ENCODE measurements around the gene FBXL13. TPM values are rescaled to one million over a fixed set of nuclear protein-coding genes. Genes with fewer than 3 reads are reported as not detected.

Gene FBXL13
- total RNA-seq, 1 experiment from 2014 or later: 2.5 TPM

- H3K27me3 ChIP-seq (ENCODE audit: control insufficient read depth, insufficient read depth, low read length): no peaks in the 10 kb centered on the region
- no peaks in the 10 kb centered on the region for H3K36me3 ChIP-seq (ENCODE audit: control insufficient read depth, insufficient read depth, low read length)
- no peak overlapping the region for H3K4me3 ChIP-seq (ENCODE audit: low read depth in 2 of 2, low read length in 2 of 2)
- in situ Hi-C loops (cut with HindIII; ENCODE audit: low pct_unique_long_range_greater_than_20kb, low sequenced_read_pairs) (no loop called here), intact Hi-C loops (cut with micrococcal nuclease; ENCODE audit: unreplicated experiment) (no loop called here)
- ChIA-PET POLR2A (no interaction called here), CTCF (no interaction called here)
- no TSS peak for BruUV-seq (replicated peaks)
- H3K27ac ChIP-seq (ENCODE audit: low read length): peak overlapping the region; percentile 99
- H3K4me1 ChIP-seq (ENCODE audit: control insufficient read depth, insufficient read depth, low read length): peaks cover 36% of the 10 kb centered on the region
- peaks cover 8% of the 10 kb centered on the region; the same call in 1 of the 2 replicates for H3K9me3 ChIP-seq (ENCODE audit: control insufficient read depth, insufficient read depth, low read depth, low read length)
- TF ChIP-seq CTCF (IDR thresholded peaks at IDR 0.05) (no peak), POLR2AphosphoS5 (IDR thresholded peaks at IDR 0.05; ENCODE audit: low read depth, low read length) (no peak), REST (IDR thresholded peaks at IDR 0.05; ENCODE audit: insufficient read depth in 1 of 2, low read depth in 2 of 2, low read length in 1 of 2) (no peak), TCF7L2 (IDR thresholded peaks at IDR 0.05; ENCODE audit: low read depth, low read length) (no peak), SIN3A (IDR thresholded peaks at IDR 0.05; ENCODE audit: borderline replicate concordance, insufficient read depth, low read depth, low read length) (no peak)
- no peak for DNase-seq (ENCODE audit: low read depth, low spot score)
- ATAC-seq: no peak
Observed at GRCh38 chr7:102994567-102994966, 80.0 kb downstream of the FBXL13 start.

DNA sequence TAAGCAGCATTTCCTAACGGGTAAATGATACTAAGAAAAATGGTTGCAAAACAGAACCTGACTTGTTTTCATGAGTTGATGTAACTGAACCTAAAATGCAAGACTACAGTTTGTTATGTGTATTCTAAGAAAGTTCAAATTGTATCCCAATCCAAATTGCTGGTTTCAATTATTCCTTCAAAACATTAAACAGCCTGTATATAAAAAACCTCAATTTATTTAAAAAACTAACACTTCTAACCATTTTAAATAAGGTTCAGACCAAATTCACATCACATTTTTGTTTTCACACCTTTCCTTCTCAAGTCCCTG lies 80.9 kb downstream of the FBXL13 start:
- in situ Hi-C loops (cut with HindIII; ENCODE audit: low pct_unique_long_range_greater_than_20kb, low sequenced_read_pairs) (no loop called here), intact Hi-C loops (cut with micrococcal nuclease; ENCODE audit: unreplicated experiment) (no loop called here)
- TF ChIP-seq SIN3A (IDR thresholded peaks at IDR 0.05; ENCODE audit: borderline replicate concordance, insufficient read depth, low read depth, low read length): no peak
- no peak for TF ChIP-seq CTCF (IDR thresholded peaks at IDR 0.05)
- no peak for TF ChIP-seq POLR2AphosphoS5 (IDR thresholded peaks at IDR 0.05; ENCODE audit: low read depth, low read length)
- no peak for TF ChIP-seq REST (IDR thresholded peaks at IDR 0.05; ENCODE audit: insufficient read depth in 1 of 2, low read depth in 2 of 2, low read length in 1 of 2)
- TF ChIP-seq TCF7L2 (IDR thresholded peaks at IDR 0.05; ENCODE audit: low read depth, low read length): no peak
- no TSS peak for BruUV-seq (replicated peaks)
- ChIA-PET POLR2A (interaction anchor here (0.7 kb wide), 1 partner anchor 9 kb away, joined by 4 read pairs; no protein-coding TSS in a partner anchor), CTCF (interaction anchor here (1.0 kb wide), 1 partner anchor 68 kb away, joined by 8 read pairs; no protein-coding TSS in a partner anchor)
- H3K27ac ChIP-seq (ENCODE audit: low read length): peak overlapping the region; percentile 99
- no peak overlapping the region for H3K4me3 ChIP-seq (ENCODE audit: low read depth in 2 of 2, low read length in 2 of 2)
- H3K4me1 ChIP-seq (ENCODE audit: control insufficient read depth, insufficient read depth, low read length): peaks cover 36% of the 10 kb centered on the region
- H3K9me3 ChIP-seq (ENCODE audit: control insufficient read depth, insufficient read depth, low read depth, low read length): peaks cover 8% of the 10 kb centered on the region; the same call in 1 of the 2 replicates
- DNase-seq (ENCODE audit: low read depth, low spot score) (no peak), ATAC-seq (no peak)
- no peaks in the 10 kb centered on the region for H3K36me3 ChIP-seq (ENCODE audit: control insufficient read depth, insufficient read depth, low read length)
- no peaks in the 10 kb centered on the region for H3K27me3 ChIP-seq (ENCODE audit: control insufficient read depth, insufficient read depth, low read length)
